UCSD-AML1 (cell line): ENCODE data around the gene IGF2BP2.

Source experiments
- DNase-seq: peaks from one replicate; lab custom pipeline; 2025; ENCODE audit not compliant: unreplicated experiment; lab: John Stamatoyannopoulos, UW

IGF2BP2 gene

GRCh38 chr3:185594073-185594472 is 230.8 kb downstream of the IGF2BP2 start:
- DNase-seq, result no peak
